ENCODE measurements around the gene KATNIP.

The KATNIP gene

DNA sequence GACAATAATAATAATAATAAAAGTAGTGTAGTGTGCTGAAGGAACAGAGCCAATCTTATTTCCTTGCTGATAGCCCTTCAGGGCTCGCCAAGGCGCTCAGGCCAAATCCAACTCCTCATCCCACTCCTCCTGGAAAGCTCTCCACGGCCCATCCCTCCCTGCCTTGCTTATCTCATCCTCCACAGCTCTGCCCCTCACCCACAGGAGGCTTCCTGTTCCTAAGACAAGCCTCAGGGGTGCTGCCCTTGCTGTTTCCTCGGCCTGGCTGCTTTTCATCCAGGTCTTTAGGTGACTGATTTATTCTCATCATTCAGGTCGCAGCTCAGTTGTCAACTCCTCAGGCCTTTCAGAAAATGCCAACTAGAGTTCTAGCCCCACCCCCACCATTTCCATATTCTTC is 11.4 kb upstream of the KATNIP start:
- H3K4me3 ChIP-seq (ENCODE audit: low read depth, low read length) = no peak overlapping the region
- no peak for TF ChIP-seq CTCF (IDR thresholded peaks at IDR 0.05; ENCODE audit: low read depth, low read length)

DNA sequence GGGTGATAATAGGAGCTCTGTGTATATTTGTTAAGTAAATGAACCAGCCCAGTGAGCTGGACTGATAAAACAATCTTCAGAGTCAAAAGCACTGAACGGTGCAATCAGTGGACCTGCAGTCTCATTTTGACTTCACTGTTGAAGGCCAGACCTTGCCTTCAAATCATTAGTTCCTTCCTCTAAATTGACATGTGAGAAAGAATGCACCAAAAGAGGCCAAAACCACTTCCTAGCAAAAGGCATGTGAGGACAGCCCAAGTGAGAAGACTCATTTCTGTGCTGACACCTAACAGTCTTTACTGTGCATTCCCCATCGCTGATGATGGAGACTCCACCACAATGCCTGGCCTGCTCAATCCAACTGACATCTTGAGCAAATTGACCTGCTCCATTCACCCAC is 10.8 kb upstream of the KATNIP start:
- H3K4me3 ChIP-seq (ENCODE audit: low read depth, low read length) = no peak overlapping the region
- no peak for TF ChIP-seq CTCF (IDR thresholded peaks at IDR 0.05; ENCODE audit: low read depth, low read length)

- no peak overlapping the region for H3K4me3 ChIP-seq (ENCODE audit: low read depth, low read length)
- no peak for TF ChIP-seq CTCF (IDR thresholded peaks at IDR 0.05; ENCODE audit: low read depth, low read length)
These were observed 10.3 kb upstream of the KATNIP start for GRCh38 chr16:27539636-27540035.

DNA sequence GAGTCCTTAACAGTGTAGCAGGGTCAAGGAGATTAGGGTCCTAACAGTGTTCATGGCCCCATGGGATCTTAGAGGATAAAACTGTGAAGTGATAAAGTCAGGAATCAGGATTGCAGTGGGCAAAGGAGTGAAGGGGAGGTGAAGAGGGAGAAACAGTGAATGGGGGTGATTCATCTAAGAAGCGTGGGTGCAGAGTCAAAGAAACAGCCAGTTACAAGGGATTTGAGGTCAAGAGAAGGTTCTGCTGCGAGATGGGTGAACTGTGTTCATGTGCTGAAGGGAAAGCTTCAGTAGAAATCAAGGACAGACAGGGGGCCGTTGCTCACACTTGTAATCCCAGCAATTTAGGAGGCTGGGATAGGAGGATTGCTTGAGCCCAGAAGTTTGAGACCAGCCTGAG is 6.1 kb upstream of the KATNIP start:
- no peak overlapping the region for H3K4me3 ChIP-seq (ENCODE audit: low read depth, low read length)
- TF ChIP-seq CTCF (IDR thresholded peaks at IDR 0.05; ENCODE audit: low read depth, low read length) = no peak

- no peak for TF ChIP-seq CTCF (IDR thresholded peaks at IDR 0.05; ENCODE audit: low read depth, low read length)
- no peak overlapping the region for H3K4me3 ChIP-seq (ENCODE audit: low read depth, low read length)
These were observed 5.3 kb upstream of the KATNIP start for GRCh38 chr16:27544671-27545070.

DNA sequence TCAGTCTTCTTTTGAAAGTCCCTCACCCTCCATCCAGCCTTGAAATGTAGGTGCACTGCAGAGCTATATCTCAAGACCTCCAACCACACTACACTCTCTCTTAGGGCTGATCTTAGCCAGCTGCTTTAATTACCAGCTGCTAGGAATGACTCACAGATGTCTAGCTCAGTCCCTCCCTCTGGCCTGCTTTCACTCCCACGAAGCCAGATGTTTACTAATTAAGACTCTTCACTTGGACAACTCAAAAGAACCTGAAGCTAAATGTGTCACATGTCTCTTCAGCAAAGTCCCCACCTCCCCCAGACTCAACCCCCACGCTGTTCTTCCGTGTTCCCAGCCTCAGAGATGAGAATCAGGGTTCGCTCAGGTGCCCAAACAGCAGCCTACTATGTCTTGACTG is 2.8 kb upstream of the KATNIP start:
- no peak overlapping the region for H3K4me3 ChIP-seq (ENCODE audit: low read depth, low read length)
- TF ChIP-seq CTCF (IDR thresholded peaks at IDR 0.05; ENCODE audit: low read depth, low read length) = no peak

- no peak for TF ChIP-seq CTCF (IDR thresholded peaks at IDR 0.05; ENCODE audit: low read depth, low read length)
- no peak overlapping the region for H3K4me3 ChIP-seq (ENCODE audit: low read depth, low read length)
These were observed 2.1 kb upstream of the KATNIP start for GRCh38 chr16:27547851-27548250.
